Heart right ventricle (tissue), 16 donors: ENCODE measurements around the gene C10orf88. TPM values are rescaled to one million over a fixed set of nuclear protein-coding genes. Genes with fewer than 3 reads are reported as not detected.

Source experiments
- ATAC-seq, 8 donors: fragments of 200-7000 bp; cut with Tn5 transposase; one replicate each; pipeline ENCODE4 v1.9.1; 2020; ENCODE audit warnings: mild to moderate bottlenecking in 8 of 8, moderate library complexity in 8 of 8, moderate number of reproducible peaks in 1 of 8
- DNase-seq, 2 donors: peaks; one replicate each; pipeline ENCODE4 v3.0.0-alpha.2; 2020
- H3K27ac ChIP-seq, 10 donors: fragments of 200-600 bp; sonication (generic) in 2 of 10; one replicate each; pipeline versions ENCODE4 v1.5.0 to v1.8.0; 2020 to 2022; ENCODE audit warnings: mild to moderate bottlenecking in 3 of 10
- H3K27me3 ChIP-seq, 7 donors: fragments of 200-600 bp; one replicate each; pipeline ENCODE4 v1.8.0; 2021 to 2022; ENCODE audit warnings: mild to moderate bottlenecking in 2 of 7
- H3K36me3 ChIP-seq, 9 donors: fragments of 200-600 bp; sonication (generic) in 1 of 9; one replicate each; pipeline versions ENCODE4 v1.5.0 to v1.8.0; 2020 to 2022; ENCODE audit warnings: mild to moderate bottlenecking in 2 of 9
- H3K4me1 ChIP-seq, 9 donors: fragments of 200-600 bp; sonication (generic) in 1 of 9; one replicate each; pipeline versions ENCODE4 v1.5.0 to v1.8.0; 2020 to 2022; ENCODE audit warnings: mild to moderate bottlenecking in 4 of 9
- H3K4me3 ChIP-seq, 10 donors: fragments of 200-600 bp; sonication (generic) in 2 of 10; one replicate each; pipeline versions ENCODE4 v1.5.0 to v1.8.0; 2020 to 2022; ENCODE audit warnings: mild to moderate bottlenecking in 7 of 10, moderate library complexity in 2 of 10
- H3K9me3 ChIP-seq, 11 donors: fragments of 200-600 bp in 10 of 11; sonication (generic) in 2 of 11; one replicate each; pipeline versions ENCODE4 v1.5.0 to v1.8.0; 2013 to 2022; ENCODE audit warnings: mild to moderate bottlenecking in 2 of 11, control low read depth in 1 of 11, moderate library complexity in 1 of 11
- WGBS, 2 donors: extraction: QIAGEN DNeasy Blood & Tissue Kit; methylation state at CpG; one replicate each; pipeline ENCODE4 v1.1.7; 2013; ENCODE audit warnings: inconsistent platforms in 1 of 2; 5-methylcytosine and 5-hydroxymethylcytosine counted together
- intact Hi-C, 10 donors: fragments of 100-400 bp; cut with DNase I; formaldehyde crosslinking; loops; one replicate each; pipeline versions ENCODE4 v1.11.1 to v1.14.2; 2022
- polyA plus RNA-seq, 2 donors: library from polyadenylated mRNA; stranded (reverse); fragments of 200-250 nt; gene quantifications; one replicate each; pipeline ENCODE4 v1.2.3, GENCODE V29; 2013
- total RNA-seq, 10 donors: library from RNA; stranded (reverse); fragmentation: NEBNext Ultra II Directional in 3 of 10; extraction: Animal tissue kit (Norgen Biotek cat#: 25700) in 3 of 10; gene quantifications; one replicate each; pipeline versions ENCODE4 v1.2.1 to v1.2.4, GENCODE V29; 2021 to 2023
- TF ChIP-seq, protein P1 (sequence below), 9 donors: fragments of 200-600 bp; sonication (generic) in 2 of 9; IDR thresholded peaks; one replicate each; pipeline versions ENCODE4 v1.5.0 to v1.8.0; 2021 to 2022; ENCODE audit warnings: antibody characterized with exemption in 9 of 9, mild to moderate bottlenecking in 5 of 9, moderate library complexity in 1 of 9
- donor health status: Arrhythmogenic right ventricular cardiomyopathy.
- donor health status: ischemic (EF 13 %, LVEDD 7.1; RV severe dilation, severe dysfunction).
- donor health status: healthy with polysubstance abuse.
- donor health status: DM: no; HTN: yes; CAD: no.
- donor health status: DM: no; HTN: no; CAD: no.
- donor health status: ischemic (EF 25% LVEDD 6.9; RV normal size, moderate dysfunction).
- donor health status: ischemic (EF 25% LVEDD 5.7; RV mildly dilated, moderate dysfunction).
- donor health status: healthy.
- donor health status: DM: yes; HTN: yes; CAD: no.
- donor health status: Ischemic cardiomyopathy.
- donor health status: ischemic (EF 35%, LVEDD 5.7; RV mildly dilated, moderate dysfunction).
- donor health status: nonischemic (EF 11% LVEDD 7.7; RV severe dilation, severe dysfunction).
- donor health status: DM: yes; HTN: yes; CAD: no.
- donor health status: PGD.
- donor health status: ischemic (EF 29% LVEDD 5.4; RV normal size, mild dysfunction).
- donor health status: nonischemic (EF 23%, LVEDD 6.1; RV moderate dilation, normal function).

C10orf88 gene
- total and polyA plus RNA-seq, 12 donors, result 3.0 to 8.4 (median 6.3) TPM

DNA sequence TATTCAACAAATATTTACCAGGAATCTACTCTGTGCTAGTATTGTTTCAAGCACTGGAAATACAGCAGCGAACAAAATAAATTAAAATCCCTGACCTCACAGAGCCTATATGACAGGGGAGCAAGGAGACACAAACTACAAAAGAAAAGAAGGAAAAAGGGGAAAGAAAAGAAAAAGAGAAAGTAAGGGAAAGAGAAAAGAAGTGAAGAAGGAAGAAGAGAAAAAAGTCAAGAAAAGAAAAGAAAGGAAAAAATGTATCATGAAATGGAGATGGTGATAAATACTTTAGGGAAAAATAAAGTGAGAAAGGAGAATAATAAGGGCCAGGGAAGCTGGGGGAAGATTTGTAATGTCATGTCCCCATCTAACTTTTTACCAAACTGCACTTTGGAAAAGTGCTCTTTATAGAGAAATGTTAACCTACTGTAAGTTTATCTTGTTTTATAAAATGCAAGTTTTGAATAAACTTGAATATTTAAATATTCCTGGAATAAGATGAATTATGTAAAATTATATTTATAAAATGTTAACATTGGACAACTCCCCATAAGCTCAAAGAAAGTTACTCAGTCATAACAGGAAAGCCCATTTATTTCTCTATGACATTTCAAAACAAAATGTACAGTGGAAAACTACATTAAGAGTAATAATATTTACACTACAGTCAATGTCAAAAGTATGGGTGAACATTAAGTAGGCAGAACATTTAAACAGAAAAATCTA lies 14.7 kb downstream of the C10orf88 start:
- Histone ChIP-seq H3K9me3 (peaks cover 0 to 4% (median 0%) of the 10 kb centered on the region in 11 donors), H3K27ac (no peak overlapping the region), H3K36me3 (peaks cover 0 to 58% (median 16%) of the 10 kb centered on the region in 9 donors), H3K4me3 (no peak overlapping the region), H3K4me1 (peaks cover 0 to 8% (median 0%) of the 10 kb centered on the region in 9 donors), H3K27me3 (no peaks in the 10 kb centered on the region)
- ATAC-seq (no peak), DNase-seq (no peak)
- TF ChIP-seq, protein P1, sequence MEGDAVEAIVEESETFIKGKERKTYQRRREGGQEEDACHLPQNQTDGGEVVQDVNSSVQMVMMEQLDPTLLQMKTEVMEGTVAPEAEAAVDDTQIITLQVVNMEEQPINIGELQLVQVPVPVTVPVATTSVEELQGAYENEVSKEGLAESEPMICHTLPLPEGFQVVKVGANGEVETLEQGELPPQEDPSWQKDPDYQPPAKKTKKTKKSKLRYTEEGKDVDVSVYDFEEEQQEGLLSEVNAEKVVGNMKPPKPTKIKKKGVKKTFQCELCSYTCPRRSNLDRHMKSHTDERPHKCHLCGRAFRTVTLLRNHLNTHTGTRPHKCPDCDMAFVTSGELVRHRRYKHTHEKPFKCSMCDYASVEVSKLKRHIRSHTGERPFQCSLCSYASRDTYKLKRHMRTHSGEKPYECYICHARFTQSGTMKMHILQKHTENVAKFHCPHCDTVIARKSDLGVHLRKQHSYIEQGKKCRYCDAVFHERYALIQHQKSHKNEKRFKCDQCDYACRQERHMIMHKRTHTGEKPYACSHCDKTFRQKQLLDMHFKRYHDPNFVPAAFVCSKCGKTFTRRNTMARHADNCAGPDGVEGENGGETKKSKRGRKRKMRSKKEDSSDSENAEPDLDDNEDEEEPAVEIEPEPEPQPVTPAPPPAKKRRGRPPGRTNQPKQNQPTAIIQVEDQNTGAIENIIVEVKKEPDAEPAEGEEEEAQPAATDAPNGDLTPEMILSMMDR (IDR thresholded peaks at IDR 0.05), result no peak
- intact Hi-C loops, result no loop called here
- 96 to 100% methylated on average over 1 of the region's 1 CpG for WGBS, 2 donors

DNA sequence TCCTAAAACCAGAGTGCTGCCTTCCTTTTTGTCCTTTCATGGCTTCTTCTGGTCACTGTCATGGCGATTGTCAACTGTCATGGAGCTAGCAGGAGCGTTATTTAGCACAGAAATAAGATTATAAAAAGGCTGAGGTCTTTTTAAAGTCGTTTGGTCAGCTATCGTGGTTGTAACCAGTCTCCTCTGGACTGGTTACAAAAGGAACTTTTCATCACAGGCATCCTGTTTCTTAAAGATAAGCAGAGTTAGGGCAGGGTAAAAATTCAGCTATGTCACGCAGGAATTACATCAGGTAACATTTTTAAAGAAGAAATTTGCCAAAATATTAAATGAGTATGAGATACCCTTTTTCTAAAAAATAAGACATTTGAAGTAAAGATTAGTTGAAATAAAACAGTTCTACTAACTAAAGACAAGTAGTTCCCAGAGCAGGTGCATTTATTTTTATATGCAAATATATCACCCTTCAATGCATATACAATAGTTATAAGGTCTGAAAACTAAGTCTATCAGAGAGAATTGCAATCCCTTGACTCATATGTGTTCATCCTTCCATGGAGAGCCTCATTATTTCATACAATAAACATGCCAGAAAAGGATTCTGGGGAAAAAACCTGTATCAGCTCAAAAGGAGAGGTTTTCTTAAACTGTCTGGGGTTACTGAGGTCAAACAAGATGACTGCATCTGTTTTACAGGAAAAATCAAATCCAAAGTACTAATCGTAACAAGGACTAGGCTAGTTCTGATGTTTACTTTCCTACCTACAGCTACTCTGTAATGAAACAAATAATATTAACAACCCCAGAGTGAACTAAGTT lies 22.7 kb downstream of the C10orf88 start:
- peaks cover 0 to 45% (median 13%) of the 10 kb centered on the region in 9 donors for H3K36me3 ChIP-seq
- no peak for DNase-seq
- H3K27ac ChIP-seq, result no peak overlapping the region
- TF ChIP-seq, protein P1 (IDR thresholded peaks at IDR 0.05), result no peak
- 44 to 49% methylated on average over 6 of the region's 6 CpGs for WGBS, 2 donors
- no peaks in the 10 kb centered on the region for H3K27me3 ChIP-seq
- no peaks in the 10 kb centered on the region for H3K4me1 ChIP-seq
- no peak overlapping the region for H3K4me3 ChIP-seq
- peaks cover 0 to 4% (median 0%) of the 10 kb centered on the region in 11 donors for H3K9me3 ChIP-seq
- no peak for ATAC-seq
- intact Hi-C loops, result no loop called here

DNA sequence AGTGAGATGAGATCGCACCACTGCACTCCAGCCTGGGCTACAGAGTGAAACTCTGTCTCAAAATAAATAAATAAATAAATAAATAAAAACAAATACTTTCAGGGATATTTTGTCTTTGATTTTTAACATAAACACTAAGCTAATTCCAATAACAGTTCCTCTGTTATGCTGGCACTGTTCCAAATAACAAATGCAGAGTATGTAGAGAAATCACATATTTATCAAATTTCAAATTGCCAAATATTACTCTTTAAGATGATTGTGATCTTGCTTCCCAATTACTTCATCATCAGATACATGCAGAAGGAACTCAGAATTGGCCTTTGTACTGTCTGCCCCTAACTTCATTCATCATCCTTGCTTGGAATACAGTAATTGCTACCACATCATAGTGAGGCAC lies 23.9 kb downstream of the C10orf88 start:
- no peak for ATAC-seq
- peaks cover 0 to 38% (median 8%) of the 10 kb centered on the region in 9 donors for H3K36me3 ChIP-seq
- TF ChIP-seq, protein P1 (IDR thresholded peaks at IDR 0.05), result no peak
- intact Hi-C loops, result no loop called here
- no peaks in the 10 kb centered on the region for H3K9me3 ChIP-seq
- no peak overlapping the region for H3K27ac ChIP-seq
- no peaks in the 10 kb centered on the region for H3K4me1 ChIP-seq
- no peak for DNase-seq
- H3K27me3 ChIP-seq, result no peaks in the 10 kb centered on the region
- 95 to 100% methylated on average over 1 of the region's 1 CpG for WGBS, 2 donors
- no peak overlapping the region for H3K4me3 ChIP-seq

DNA sequence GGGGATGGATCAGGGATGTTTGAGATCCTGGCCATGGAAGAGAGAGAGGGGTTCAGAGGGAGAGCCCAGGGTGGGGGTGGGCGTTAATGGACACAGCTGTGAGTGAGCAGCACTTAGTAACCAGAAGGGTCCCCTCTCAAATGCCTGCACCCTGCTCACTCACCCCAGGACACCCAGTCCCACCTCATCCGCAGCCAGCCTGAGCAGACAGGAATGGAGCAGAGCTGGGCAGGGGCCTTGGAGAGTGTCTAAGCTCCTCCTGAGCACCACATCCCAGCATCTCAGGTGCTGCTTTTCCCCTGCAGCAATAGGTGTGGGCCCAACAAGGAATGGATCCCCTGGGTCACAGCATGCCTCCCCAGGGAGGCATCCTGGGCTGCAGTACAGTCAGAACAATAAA lies 38.3 kb downstream of the C10orf88 start:
- intact Hi-C loops, result no loop called here
- no peak overlapping the region for H3K4me3 ChIP-seq
- TF ChIP-seq, protein P1 (IDR thresholded peaks at IDR 0.05), result no peak
- 55 to 71% methylated on average over 2 of the region's 2 CpGs for WGBS, 2 donors
- no peak for DNase-seq
- no peaks in the 10 kb centered on the region for H3K36me3 ChIP-seq
- H3K4me1 ChIP-seq, result no peaks in the 10 kb centered on the region
- H3K27me3 ChIP-seq, result peaks cover 0 to 5% (median 0%) of the 10 kb centered on the region in 7 donors
- no peak for ATAC-seq
- H3K27ac ChIP-seq, result no peak overlapping the region
- H3K9me3 ChIP-seq, result peaks cover 0 to 2% (median 0%) of the 10 kb centered on the region in 11 donors
